GM23338 (cell line): ENCODE results near the gene NOP16. TPM values are rescaled to one million over a fixed set of nuclear protein-coding genes. Genes with fewer than 3 reads are reported as not detected.

Experiments
- ATAC-seq: fragments of 200-7000 bp; cut with Tn5 transposase; 3 replicates; pipeline ENCODE4 v1.9.1; 2020
- DNase-seq: peaks from one replicate; pipeline ENCODE4 v3.0.0-alpha.2; 2015; ENCODE audit warnings: low spot score
- H2AFZ ChIP-seq: fragments of 200-600 bp; sonication (generic); 2 replicates; pipeline ENCODE4 v1.8.0; 2016; ENCODE audit warnings: antibody characterized with exemption, mild to moderate bottlenecking, moderate library complexity
- H3F3A ChIP-seq: fragments of 200-600 bp; sonication (generic); replicated peaks from 2 replicates; pipeline ENCODE4 v1.8.0; 2017; ENCODE audit warnings: antibody characterized with exemption, mixed run types, low read depth
- H3K27ac ChIP-seq: fragments of 200-600 bp; sonication (generic); 2 replicates; pipeline ENCODE4 v1.6.1; 2016; ENCODE audit warnings: low read depth
- H3K27me3 ChIP-seq: fragments of 200-600 bp; sonication (generic); 2 replicates; pipeline ENCODE4 v1.8.0; 2016; ENCODE audit warnings: mild to moderate bottlenecking, mixed run types, moderate library complexity; ENCODE audit not compliant: insufficient read depth
- H3K36me3 ChIP-seq: fragments of 200-600 bp; sonication (generic); 2 replicates; pipeline ENCODE4 v1.8.0; 2016; ENCODE audit warnings: mild to moderate bottlenecking; ENCODE audit not compliant: insufficient read depth
- H3K4me1 ChIP-seq: fragments of 200-600 bp; sonication (generic); 2 replicates; pipeline ENCODE4 v1.8.0; 2016; ENCODE audit warnings: mild to moderate bottlenecking, moderate library complexity; ENCODE audit not compliant: insufficient read depth
- H3K4me2 ChIP-seq: fragments of 200-600 bp; sonication (generic); 2 replicates; pipeline ENCODE4 v1.7.1; 2017; ENCODE audit warnings: mixed run types
- H3K4me3 ChIP-seq: fragments of 200-600 bp; sonication (generic); 2 replicates; pipeline ENCODE4 v1.6.1; 2016; ENCODE audit warnings: mixed run types
- H3K79me2 ChIP-seq: fragments of 200-600 bp; sonication (generic); replicated peaks from 2 replicates; pipeline ENCODE4 v1.8.0; 2017; ENCODE audit warnings: mild to moderate bottlenecking; ENCODE audit not compliant: insufficient read depth
- H3K9me2 ChIP-seq: fragments of 200-600 bp; sonication (generic); 2 replicates; pipeline ENCODE4 v1.8.0; 2017; ENCODE audit not compliant: insufficient read depth
- H4K20me1 ChIP-seq: fragments of 200-600 bp; sonication (generic); replicated peaks from 2 replicates; pipeline ENCODE4 v1.8.0; 2017; ENCODE audit warnings: mild to moderate bottlenecking; ENCODE audit not compliant: insufficient read depth
- H3K27ac Mint-ChIP-seq: 2 replicates; pipeline ENCODE4 v1.8.0; 2020; ENCODE audit warnings: inconsistent platforms, mild to moderate bottlenecking, moderate library complexity, mixed read lengths
- H3K27me3 Mint-ChIP-seq: 3 replicates; pipeline ENCODE4 v1.8.0; 2022; ENCODE audit warnings: low read depth, mild to moderate bottlenecking, moderate library complexity, mixed read lengths, inconsistent platforms; ENCODE audit not compliant: insufficient read depth, poor library complexity
- H3K36me3 Mint-ChIP-seq: 3 replicates; pipeline ENCODE4 v1.8.0; 2021; ENCODE audit warnings: low read depth, mild to moderate bottlenecking, inconsistent platforms, moderate library complexity, mixed read lengths
- H3K4me1 Mint-ChIP-seq: 3 replicates; pipeline ENCODE4 v1.8.0; 2020; ENCODE audit warnings: mild to moderate bottlenecking, inconsistent platforms, mixed read lengths
- H3K4me3 Mint-ChIP-seq: 3 replicates; pipeline ENCODE4 v1.8.0; 2021; ENCODE audit warnings: moderate library complexity, mild to moderate bottlenecking, inconsistent platforms, mixed read lengths
- H3K9me3 Mint-ChIP-seq: 3 replicates; pipeline ENCODE4 v1.8.0; 2020; ENCODE audit warnings: moderate library complexity, mild to moderate bottlenecking, inconsistent platforms, mixed read lengths
- CREB1 ChIP-seq: fragments of 250-450 bp; sonication (Bioruptor Pico); IDR thresholded peaks from 2 replicates; pipeline ENCODE4 v1.5.0; 2020; ENCODE audit warnings: low read depth, mild to moderate bottlenecking, moderate library complexity
- CTCF ChIP-seq, 2 experiments: fragments of 200-600 bp in 1 of 2; sonication (generic) in 1 of 2; conservative IDR thresholded peaks; 2 replicates each; pipeline versions ENCODE4 v1.5.1 to v1.6.1; 2016 to 2017; ENCODE audit warnings: antibody characterized with exemption in 2 of 2, low read depth in 2 of 2, mild to moderate bottlenecking in 2 of 2, moderate library complexity in 1 of 2
- ETS1 ChIP-seq: IDR thresholded peaks from 2 replicates; pipeline ENCODE4 v1.6.1; 2016; ENCODE audit warnings: antibody characterized with exemption
- EZH2 ChIP-seq: fragments of 200-600 bp; sonication (generic); IDR thresholded peaks from one replicate; pipeline ENCODE4 v1.8.0; 2017; ENCODE audit warnings: antibody characterized with exemption, mild to moderate bottlenecking, low read depth; ENCODE audit not compliant: unreplicated experiment
- EZH2phosphoT487 ChIP-seq: fragments of 200-600 bp; sonication (generic); IDR thresholded peaks from one replicate; pipeline ENCODE4 v1.8.1; 2018; ENCODE audit warnings: antibody characterized with exemption; ENCODE audit not compliant: unreplicated experiment
- JUNB ChIP-seq: IDR thresholded peaks from one replicate; pipeline ENCODE4 v1.6.1; 2016; ENCODE audit warnings: antibody characterized with exemption; ENCODE audit not compliant: unreplicated experiment
- NANOG ChIP-seq: IDR thresholded peaks from 2 replicates; pipeline ENCODE4 v1.6.1; 2016; ENCODE audit warnings: antibody characterized with exemption, borderline replicate concordance
- POLR2AphosphoS5 ChIP-seq: IDR thresholded peaks from 2 replicates; pipeline ENCODE4 v1.6.1; 2016; ENCODE audit warnings: antibody characterized with exemption, low read depth
- REST ChIP-seq: IDR thresholded peaks from one replicate; pipeline ENCODE4 v1.6.1; 2018; ENCODE audit warnings: antibody characterized with exemption; ENCODE audit not compliant: unreplicated experiment
- STAT1 ChIP-seq: IDR thresholded peaks from one replicate; pipeline ENCODE4 v1.6.1; 2016; ENCODE audit warnings: antibody characterized with exemption; ENCODE audit not compliant: unreplicated experiment
- ZNF114 ChIP-seq: fragments of 250-450 bp; sonication (Bioruptor Pico); IDR thresholded peaks from 2 replicates; pipeline ENCODE4 v1.5.0; 2020; ENCODE audit warnings: mild to moderate bottlenecking, moderate library complexity
- ZNF331 ChIP-seq: fragments of 250-450 bp; sonication (Bioruptor Pico); IDR thresholded peaks from 2 replicates; pipeline ENCODE4 v1.5.0; 2020; ENCODE audit warnings: low read depth, mild to moderate bottlenecking, moderate library complexity
- ZNF462 ChIP-seq: fragments of 250-450 bp; sonication (Bioruptor Pico); IDR thresholded peaks from 2 replicates; pipeline ENCODE4 v1.5.0; 2020; ENCODE audit warnings: mild to moderate bottlenecking, moderate library complexity
- polyA plus RNA-seq: library from polyadenylated mRNA; unstranded; fragments of >200 nt; fragmentation: Nextera tagmentation; extraction: Ambion mirVana; gene quantifications from 2 replicates; pipeline ENCODE4 v1.2.1, GENCODE V29; 2016
- total RNA-seq: library from RNA; depleted of rRNA; stranded (reverse); fragments of >200 nt; shearing (Covaris generic); gene quantifications from 2 replicates; pipeline ENCODE4 v1.2.3, GENCODE V29; 2014

Gene NOP16
- total and polyA plus RNA-seq, 2 experiments from 2014 or later = 43.4 to 181 TPM

- H3K36me3 ChIP-seq = peaks cover 10% of the 10 kb centered on the region; the same call in 1 of the 2 replicates
- peak; percentile 26 for ATAC-seq
Observed at GRCh38 chr5:176360894-176361436, 27.4 kb downstream of the NOP16 start.

More at GRCh38 chr5:176360894-176361436, 27.4 kb downstream of the NOP16 start:
- H3K4me3 ChIP-seq = peak overlapping the region; percentile 99
- H3K9me2 ChIP-seq = no peaks in the 10 kb centered on the region
- no peak for TF ChIP-seq EZH2phosphoT487
- no peak for TF ChIP-seq POLR2AphosphoS5
- TF ChIP-seq ZNF114 (CRISPR knock-in tag) = no peak
- no peak for TF ChIP-seq JUNB
- no peak for TF ChIP-seq STAT1
- TF ChIP-seq CREB1 (CRISPR knock-in tag) = no peak
- no peak for TF ChIP-seq ETS1
- TF ChIP-seq CTCF (conservative IDR thresholded peaks at IDR 0.05; ENCODE audit: low read depth in 2 of 2) = no peak
- no peak for TF ChIP-seq NANOG
- TF ChIP-seq ZNF331 (CRISPR knock-in tag) = no peak
- no peak for TF ChIP-seq REST
- no peak for TF ChIP-seq ZNF462 (CRISPR knock-in tag)
- no peak for TF ChIP-seq EZH2
- Mint-ChIP-seq H3K4me3 (peak overlapping the region; percentile 99), H3K27me3 (peaks cover 32% of the 10 kb centered on the region), H3K4me1 (peaks cover 6% of the 10 kb centered on the region), H3K9me3 (no peaks in the 10 kb centered on the region), H3K36me3 (peaks cover 29% of the 10 kb centered on the region), H3K27ac (peak overlapping the region; percentile 86; the same call in 1 of the 2 replicates)
- no peaks in the 10 kb centered on the region; the same call in 1 of the 2 replicates for H3K4me1 ChIP-seq
- H4K20me1 ChIP-seq = peaks cover 21% of the 10 kb centered on the region
- H3K4me2 ChIP-seq = peak overlapping the region; percentile 94
- H3K27me3 ChIP-seq = peaks cover 38% of the 10 kb centered on the region
- H2AFZ ChIP-seq = peak overlapping the region; percentile 99
- H3K79me2 ChIP-seq = peaks cover 52% of the 10 kb centered on the region
- H3K27ac ChIP-seq = peak overlapping the region; percentile 91
- no peaks in the 10 kb centered on the region for H3F3A ChIP-seq
- DNase-seq = peak; percentile 59
